Esophagus muscularis mucosa (tissue), 4 donors: ENCODE results near the gene ASAP2.

Source experiments
- EP300 ChIP-seq: sonication (generic); formaldehyde crosslinking; IDR thresholded peaks from one replicate; pipeline ENCODE4 v1.6.1; 2017; ENCODE audit warnings: antibody characterized with exemption
- POLR2AphosphoS5 ChIP-seq, 2 donors: sonication (generic); formaldehyde crosslinking; IDR thresholded peaks; one replicate each; pipeline ENCODE4 v1.6.1; 2017; ENCODE audit warnings: antibody characterized with exemption in 2 of 2
- TF ChIP-seq, protein P1 (sequence below), 3 experiments: fragments of 200-600 bp in 2 of 3; fragments of 450-650 bp in 1 of 3; sonication (generic) in 2 of 3; IDR thresholded peaks; one replicate each; pipeline ENCODE4 v1.5.1; 2017 to 2019; ENCODE audit warnings: antibody characterized with exemption in 3 of 3, mild to moderate bottlenecking in 2 of 3, moderate library complexity in 1 of 3

DNA sequence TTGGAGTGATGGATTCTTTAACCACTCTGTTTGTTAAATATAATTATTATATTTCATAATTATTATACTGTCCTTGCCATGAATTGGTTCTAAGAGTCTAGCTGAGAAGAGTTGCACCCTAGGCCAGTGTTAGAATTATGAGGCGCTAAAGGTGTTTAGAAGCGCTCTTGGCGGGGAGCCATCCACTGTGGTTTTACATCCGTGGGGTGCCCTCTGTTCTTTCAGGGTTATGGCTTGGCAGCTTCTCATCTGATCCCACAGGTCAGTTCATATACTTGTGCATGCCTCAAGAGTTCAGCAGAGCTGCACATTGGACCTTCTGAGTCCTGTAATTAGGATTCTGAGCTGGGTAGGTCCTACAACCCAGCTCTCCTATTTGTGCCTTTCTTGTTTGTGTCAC, 9.1 kb downstream of the ASAP2 start:
- TF ChIP-seq, protein P1, sequence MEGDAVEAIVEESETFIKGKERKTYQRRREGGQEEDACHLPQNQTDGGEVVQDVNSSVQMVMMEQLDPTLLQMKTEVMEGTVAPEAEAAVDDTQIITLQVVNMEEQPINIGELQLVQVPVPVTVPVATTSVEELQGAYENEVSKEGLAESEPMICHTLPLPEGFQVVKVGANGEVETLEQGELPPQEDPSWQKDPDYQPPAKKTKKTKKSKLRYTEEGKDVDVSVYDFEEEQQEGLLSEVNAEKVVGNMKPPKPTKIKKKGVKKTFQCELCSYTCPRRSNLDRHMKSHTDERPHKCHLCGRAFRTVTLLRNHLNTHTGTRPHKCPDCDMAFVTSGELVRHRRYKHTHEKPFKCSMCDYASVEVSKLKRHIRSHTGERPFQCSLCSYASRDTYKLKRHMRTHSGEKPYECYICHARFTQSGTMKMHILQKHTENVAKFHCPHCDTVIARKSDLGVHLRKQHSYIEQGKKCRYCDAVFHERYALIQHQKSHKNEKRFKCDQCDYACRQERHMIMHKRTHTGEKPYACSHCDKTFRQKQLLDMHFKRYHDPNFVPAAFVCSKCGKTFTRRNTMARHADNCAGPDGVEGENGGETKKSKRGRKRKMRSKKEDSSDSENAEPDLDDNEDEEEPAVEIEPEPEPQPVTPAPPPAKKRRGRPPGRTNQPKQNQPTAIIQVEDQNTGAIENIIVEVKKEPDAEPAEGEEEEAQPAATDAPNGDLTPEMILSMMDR (IDR thresholded peaks at IDR 0.05): no peak
- no peak for TF ChIP-seq EP300
- no peak for TF ChIP-seq POLR2AphosphoS5 (IDR thresholded peaks at IDR 0.05)
